NCI-H526 treated with DMSO at 0.1 percent for 48 hours (cell line): ENCODE measurements around the gene DBX2.
"Not testable (repeated sequence)": the region's sequence is repeated elsewhere in the genome, so short reads cannot be mapped to it uniquely, and the experiment has no call there.

Experiments used
- DNase-seq: peaks from one replicate; lab custom pipeline; 2025; lab: John Stamatoyannopoulos, UW

The DBX2 gene

DNA sequence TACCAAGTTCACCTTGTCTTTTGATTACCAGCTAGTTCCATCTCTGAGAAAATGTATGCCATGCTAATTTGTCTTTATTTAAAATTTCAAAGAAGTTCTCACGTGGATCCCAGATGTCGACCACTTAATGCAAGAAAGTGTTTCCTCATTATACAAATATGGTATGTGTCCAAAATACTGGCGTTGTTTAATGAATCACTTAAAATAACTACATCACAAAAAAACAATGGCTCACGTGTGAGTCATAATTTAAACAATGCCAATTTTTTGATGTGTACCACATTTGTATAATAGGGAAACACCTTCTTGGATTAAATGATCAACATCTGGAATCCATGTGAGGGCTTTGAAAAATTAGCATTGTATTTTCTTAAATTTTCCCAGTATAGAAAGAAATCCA is 40.8 kb downstream of the DBX2 start:
- no peak for DNase-seq

DNA sequence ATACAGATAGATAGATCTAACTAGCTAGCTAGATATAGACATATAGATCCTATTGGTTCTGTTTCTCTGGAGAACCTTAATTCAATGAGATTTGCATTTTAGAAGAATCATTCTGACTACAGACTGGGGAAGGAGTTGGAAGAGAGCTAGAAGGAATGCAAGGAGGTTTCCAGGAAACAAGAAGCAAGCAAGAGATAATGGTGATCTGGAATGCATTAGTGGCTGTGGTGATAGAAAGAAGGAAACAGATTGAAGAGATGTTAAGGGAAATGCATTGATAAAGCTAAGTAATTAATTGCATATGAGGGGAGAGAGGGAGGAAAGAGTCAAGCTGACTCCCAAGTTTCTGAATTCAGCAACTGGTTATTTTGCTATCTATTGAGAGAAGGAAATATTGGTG is 42.7 kb downstream of the DBX2 start:
- no peak for DNase-seq

DNA sequence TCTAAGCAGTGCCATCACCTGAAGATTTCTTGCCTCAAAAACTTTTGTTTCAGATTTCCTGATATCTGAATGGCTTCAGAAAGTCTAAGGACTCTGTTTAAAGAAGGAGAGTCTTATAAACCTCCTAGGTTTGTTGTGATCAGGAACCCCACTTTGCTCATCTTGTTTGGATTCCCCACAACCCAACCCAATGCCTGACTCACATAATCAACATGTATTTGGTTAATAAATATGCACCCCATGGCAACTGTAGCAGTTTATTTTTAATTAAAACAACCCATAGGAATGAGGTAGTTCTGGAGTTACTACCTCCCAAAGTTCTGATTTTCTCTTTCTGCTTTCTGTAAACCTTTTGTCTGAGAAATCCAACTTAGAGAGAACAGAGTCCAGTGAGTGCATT is 51.5 kb downstream of the DBX2 start:
- no peak for DNase-seq

DNA sequence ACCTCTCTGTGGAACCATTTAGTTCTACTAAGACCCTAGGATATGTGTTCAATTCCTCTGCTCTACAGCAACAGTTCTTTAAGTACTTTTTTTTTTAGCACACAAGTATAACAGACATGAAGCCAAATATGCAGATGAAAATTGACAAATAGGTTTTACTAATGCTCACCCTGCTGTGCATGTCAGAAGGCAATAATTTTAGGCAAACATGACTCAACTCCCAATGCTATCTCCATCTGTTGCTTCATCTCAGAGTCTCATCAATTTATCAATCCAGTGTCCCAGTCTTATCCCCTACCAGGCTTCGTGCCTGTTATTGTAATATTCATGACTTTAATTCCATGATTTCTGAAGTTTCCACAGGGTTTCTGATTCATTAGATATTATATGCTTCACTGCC is 57.7 kb downstream of the DBX2 start:
- DNase-seq: no peak

DNA sequence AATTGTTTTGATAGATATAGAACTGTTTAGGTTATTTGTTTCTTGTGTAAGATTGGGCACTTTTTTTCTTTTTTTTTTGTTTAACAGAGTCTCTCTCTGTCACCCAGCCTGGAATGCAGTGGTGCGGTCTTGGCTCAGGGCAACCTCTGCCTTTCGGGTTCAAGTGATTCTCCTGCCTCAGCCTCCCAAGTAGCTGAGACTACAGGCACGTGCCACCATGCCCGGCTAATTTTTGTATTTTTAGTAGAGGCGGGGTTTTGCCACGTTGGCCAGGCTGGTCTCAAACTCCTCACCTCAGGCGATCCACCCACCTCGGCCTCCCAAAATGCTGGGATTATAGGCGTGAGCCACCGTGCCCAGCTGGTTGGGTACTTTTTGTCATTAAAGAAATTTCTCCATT is 66.0 kb downstream of the DBX2 start:
- DNase-seq: not testable (repeated sequence)

DNA sequence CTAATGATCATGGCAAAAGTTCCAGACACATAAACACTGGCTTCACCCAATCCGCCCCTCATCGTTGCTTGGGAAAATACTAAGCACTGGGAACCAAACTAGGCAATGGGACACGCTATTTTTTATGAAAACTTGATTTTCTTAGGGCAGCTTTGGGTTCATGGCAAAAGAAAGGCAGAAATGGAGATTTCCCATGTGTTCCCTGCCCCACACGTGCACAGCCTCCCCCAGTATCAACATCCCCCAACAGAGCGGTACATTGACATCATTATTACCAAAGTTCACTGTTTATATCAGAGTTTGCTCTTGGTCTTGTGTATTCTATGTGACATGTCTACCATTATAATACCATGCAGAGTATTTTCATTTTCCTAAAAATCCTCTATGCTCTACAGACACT is 71.0 kb downstream of the DBX2 start:
- no peak for DNase-seq

DNA sequence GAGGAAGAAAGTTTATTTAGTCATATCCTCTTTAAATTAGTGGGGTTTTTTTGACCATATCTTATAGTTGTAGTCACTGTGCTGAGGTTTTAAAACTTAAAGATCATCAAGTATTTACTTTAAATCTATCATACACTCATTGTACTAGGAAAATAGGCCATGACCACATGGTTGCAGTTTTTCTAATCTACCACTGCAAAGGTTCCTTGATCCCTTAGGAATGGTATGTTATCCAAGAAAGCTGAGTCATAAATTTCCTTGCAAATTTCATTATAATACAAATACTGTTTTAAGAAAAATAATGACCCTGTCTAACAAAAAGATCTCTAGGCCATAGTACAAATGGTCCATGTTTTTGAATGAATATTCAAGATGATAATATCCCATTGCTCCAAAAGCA is 74.7 kb downstream of the DBX2 start:
- DNase-seq: no peak

DNA sequence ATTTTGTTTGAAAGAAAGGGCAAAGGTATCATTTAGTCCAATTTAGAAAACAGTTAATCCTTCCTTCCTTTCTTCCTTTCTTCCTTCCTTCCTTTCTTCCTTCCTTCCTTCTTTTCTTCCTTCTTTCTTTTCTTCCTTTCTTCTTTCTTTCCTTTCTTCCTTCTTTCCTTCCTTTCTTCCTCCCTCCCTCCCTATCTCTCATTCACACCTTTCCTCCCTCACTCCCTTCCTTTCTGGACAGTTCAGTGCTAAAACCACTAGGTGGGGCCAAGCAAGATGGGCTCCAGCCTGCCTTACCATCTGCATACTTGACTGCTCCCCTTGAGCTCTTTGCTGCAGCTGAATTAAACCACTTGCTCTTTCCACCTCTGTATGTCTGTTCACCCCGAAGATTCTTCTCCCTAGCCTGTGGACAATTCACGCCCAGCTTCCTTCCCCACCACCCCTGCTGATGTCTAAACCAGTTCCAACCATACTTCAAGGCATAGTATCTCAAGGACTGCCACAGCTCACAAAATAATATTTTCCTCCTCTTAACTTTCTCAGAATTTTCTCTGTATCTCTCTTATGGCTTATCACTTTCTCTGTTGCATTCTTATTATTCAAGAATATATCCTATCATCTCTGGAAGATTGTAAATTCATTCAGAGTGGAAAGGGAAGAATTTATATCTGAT is 78.0 kb downstream of the DBX2 start:
- DNase-seq: no peak

DNA sequence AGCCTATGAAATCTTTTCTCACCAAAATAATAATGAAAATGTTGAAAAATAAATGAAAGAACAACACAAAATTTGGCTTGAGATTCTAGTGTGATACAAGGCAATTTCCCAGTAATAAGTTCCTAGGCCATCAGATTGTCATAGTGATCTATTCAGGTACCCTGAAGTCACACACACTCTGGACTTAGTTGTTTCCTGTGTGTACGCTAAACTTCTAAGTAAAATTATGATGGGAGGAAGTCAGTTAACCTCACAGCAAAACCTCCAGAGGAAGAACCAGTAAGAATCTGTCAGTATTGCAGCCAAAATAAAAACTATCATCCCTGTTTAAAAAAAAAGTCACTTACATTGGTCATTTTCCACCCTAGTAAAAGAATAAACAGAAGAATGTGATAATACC is 81.9 kb downstream of the DBX2 start:
- DNase-seq: no peak
